ENCODE measurements around the gene KPTN.

The KPTN gene

GRCh38 chr19:47437500-47437899, 46.5 kb downstream of the KPTN start:
- H3K4me3 ChIP-seq (ENCODE audit: control insufficient read depth, low read depth, low read length): no peak overlapping the region
- DNase-seq (ENCODE audit: low read depth): no peak
- TF ChIP-seq, protein P1, sequence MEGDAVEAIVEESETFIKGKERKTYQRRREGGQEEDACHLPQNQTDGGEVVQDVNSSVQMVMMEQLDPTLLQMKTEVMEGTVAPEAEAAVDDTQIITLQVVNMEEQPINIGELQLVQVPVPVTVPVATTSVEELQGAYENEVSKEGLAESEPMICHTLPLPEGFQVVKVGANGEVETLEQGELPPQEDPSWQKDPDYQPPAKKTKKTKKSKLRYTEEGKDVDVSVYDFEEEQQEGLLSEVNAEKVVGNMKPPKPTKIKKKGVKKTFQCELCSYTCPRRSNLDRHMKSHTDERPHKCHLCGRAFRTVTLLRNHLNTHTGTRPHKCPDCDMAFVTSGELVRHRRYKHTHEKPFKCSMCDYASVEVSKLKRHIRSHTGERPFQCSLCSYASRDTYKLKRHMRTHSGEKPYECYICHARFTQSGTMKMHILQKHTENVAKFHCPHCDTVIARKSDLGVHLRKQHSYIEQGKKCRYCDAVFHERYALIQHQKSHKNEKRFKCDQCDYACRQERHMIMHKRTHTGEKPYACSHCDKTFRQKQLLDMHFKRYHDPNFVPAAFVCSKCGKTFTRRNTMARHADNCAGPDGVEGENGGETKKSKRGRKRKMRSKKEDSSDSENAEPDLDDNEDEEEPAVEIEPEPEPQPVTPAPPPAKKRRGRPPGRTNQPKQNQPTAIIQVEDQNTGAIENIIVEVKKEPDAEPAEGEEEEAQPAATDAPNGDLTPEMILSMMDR (IDR thresholded peaks at IDR 0.05; ENCODE audit: control insufficient read depth, insufficient read depth, low read depth, low read length, missing control alignments): no peak

DNA sequence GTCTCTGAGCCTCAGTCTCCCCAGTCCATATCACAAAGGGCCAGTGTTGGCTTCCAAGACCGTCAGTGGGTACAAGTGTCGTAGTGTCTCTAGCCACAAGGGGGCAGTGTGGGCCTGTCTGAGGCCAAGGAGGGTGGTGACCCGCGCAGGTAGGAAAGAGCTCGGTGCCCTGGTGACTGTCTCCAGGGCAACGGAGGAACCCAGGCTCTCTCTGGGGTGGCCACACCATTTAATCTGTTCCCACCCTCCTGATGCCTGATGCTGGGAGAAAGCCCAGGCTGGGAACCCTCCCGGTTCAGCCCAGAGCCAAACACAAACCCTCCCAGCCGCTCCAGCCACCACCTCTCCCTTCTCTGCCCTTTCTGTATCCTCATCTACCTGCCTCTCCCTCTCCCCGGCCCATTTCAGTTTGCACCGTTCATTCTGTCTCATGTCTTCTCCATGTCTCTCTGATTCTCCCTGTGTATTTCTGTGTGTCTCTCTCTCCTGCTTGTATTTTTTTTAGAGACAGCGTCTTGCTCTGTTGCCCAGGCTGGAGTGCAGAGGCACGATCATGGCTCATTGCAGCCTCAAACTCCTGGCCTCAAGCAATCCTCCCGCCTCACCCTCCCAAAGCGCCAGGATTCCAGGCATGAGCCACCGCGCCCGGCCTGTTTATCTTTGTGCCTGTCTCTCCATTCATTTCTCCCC, 47.2 kb downstream of the KPTN start:
- TF ChIP-seq, protein P1 (IDR thresholded peaks at IDR 0.05; ENCODE audit: control insufficient read depth, insufficient read depth, low read depth, low read length, missing control alignments): peak; percentile 89
- no peak for DNase-seq (ENCODE audit: low read depth)

DNA sequence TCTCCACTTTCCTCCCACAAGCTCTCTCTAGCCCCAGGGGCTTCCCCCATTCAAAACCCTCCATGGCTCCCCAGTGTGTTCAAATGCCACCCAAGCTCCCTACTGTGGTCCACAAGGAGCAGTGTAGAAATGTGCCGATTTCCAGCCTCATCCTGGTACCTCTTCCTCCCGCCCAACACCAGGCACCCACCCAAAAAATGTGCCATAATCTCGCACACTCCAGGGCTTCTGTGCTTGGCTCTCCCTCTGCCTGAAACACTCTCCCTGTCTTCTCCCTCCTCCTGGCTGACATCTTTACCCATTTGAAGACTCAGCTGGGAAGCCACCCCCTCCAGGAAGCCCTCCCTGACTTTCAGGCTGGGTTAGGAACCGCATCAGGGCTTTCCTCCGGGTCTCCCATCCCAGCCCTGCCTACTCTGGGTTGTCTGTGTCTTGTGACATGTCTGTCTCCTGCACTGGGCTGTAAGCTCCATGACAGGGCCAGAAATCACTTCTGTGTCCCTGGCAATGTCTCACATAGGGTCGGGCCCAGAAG, 48.1 kb downstream of the KPTN start:
- DNase-seq (ENCODE audit: low read depth): no peak
- TF ChIP-seq, protein P1 (IDR thresholded peaks at IDR 0.05; ENCODE audit: control insufficient read depth, insufficient read depth, low read depth, low read length, missing control alignments): no peak
- H3K4me3 ChIP-seq (ENCODE audit: control insufficient read depth, low read depth, low read length): no peak overlapping the region

More for the DNA sequence above, 47.2 kb downstream of the KPTN start:
- H3K4me3 ChIP-seq (ENCODE audit: control insufficient read depth, low read depth, low read length): no peak overlapping the region

DNA sequence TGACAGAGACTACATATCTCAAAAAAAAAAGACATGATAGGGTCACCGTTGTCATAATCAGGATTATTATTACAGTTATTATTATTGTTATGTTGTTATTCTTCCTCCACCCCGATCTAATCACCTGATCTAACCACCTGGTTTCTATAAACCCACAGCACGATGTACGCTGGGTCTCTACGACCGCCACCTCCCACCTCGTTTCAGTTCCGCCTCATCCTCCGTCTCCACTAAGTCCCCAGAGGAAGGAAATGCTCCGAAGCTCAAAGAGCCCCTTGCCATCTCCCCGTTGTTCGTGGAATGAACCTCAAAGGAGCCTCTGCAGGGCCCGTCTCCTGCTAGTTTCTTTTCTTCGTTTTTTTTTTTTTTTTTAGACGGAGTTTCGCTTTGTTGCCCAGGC, 48.8 kb downstream of the KPTN start:
- TF ChIP-seq, protein P1 (IDR thresholded peaks at IDR 0.05; ENCODE audit: control insufficient read depth, insufficient read depth, low read depth, low read length, missing control alignments): no peak
- no peak overlapping the region for H3K4me3 ChIP-seq (ENCODE audit: control insufficient read depth, low read depth, low read length)
- no peak for DNase-seq (ENCODE audit: low read depth)

DNA sequence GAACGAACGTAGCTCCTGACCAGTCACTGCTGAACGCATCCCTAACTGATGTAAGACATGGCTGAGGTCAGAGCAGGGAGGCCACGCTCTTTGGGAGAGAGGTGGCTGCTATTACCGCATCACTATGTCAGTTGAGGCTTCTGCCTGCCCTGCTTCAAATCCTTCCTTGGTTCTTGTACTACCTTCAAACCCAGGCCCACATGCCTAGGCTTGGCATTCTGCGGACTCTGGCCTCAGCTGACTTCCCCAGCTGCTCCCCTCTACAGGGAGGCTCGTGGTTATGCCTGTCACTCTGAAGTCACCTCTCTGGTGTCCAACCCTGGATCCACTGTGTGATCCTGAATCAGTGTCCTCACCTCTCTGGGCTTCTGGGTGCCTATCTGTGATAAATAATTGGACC, 49.9 kb downstream of the KPTN start:
- H3K4me3 ChIP-seq (ENCODE audit: control insufficient read depth, low read depth, low read length): no peak overlapping the region
- DNase-seq (ENCODE audit: low read depth): no peak
- TF ChIP-seq, protein P1 (IDR thresholded peaks at IDR 0.05; ENCODE audit: control insufficient read depth, insufficient read depth, low read depth, low read length, missing control alignments): no peak

GRCh38 chr19:47433121-47433520, 50.9 kb downstream of the KPTN start:
- H3K4me3 ChIP-seq (ENCODE audit: control insufficient read depth, low read depth, low read length): no peak overlapping the region
- no peak for DNase-seq (ENCODE audit: low read depth)
- TF ChIP-seq, protein P1 (IDR thresholded peaks at IDR 0.05; ENCODE audit: control insufficient read depth, insufficient read depth, low read depth, low read length, missing control alignments): no peak

All from AG09309 (cell line).